SK-N-MC (cell line): ENCODE data around the gene TUBA8.

ENCODE experiments used
- EZH2 ChIP-seq: fragments of 200-600 bp; sonication (generic); IDR thresholded peaks from one replicate; pipeline ENCODE4 v1.6.1; 2017; ENCODE audit warnings: antibody characterized with exemption
- FOXP2 ChIP-seq: optimal IDR thresholded peaks from 2 replicates; pipeline ENCODE3; 2011; ENCODE audit warnings: mild to moderate bottlenecking, moderate library complexity; ENCODE audit not compliant: insufficient read depth; ENCODE audit errors: extremely low read length, control extremely low read depth
- POLR2AphosphoS5 ChIP-seq: IDR thresholded peaks from 2 replicates; pipeline ENCODE4 v1.6.1; 2012; ENCODE audit warnings: mild to moderate bottlenecking, low read depth, low read length, borderline replicate concordance

DNA sequence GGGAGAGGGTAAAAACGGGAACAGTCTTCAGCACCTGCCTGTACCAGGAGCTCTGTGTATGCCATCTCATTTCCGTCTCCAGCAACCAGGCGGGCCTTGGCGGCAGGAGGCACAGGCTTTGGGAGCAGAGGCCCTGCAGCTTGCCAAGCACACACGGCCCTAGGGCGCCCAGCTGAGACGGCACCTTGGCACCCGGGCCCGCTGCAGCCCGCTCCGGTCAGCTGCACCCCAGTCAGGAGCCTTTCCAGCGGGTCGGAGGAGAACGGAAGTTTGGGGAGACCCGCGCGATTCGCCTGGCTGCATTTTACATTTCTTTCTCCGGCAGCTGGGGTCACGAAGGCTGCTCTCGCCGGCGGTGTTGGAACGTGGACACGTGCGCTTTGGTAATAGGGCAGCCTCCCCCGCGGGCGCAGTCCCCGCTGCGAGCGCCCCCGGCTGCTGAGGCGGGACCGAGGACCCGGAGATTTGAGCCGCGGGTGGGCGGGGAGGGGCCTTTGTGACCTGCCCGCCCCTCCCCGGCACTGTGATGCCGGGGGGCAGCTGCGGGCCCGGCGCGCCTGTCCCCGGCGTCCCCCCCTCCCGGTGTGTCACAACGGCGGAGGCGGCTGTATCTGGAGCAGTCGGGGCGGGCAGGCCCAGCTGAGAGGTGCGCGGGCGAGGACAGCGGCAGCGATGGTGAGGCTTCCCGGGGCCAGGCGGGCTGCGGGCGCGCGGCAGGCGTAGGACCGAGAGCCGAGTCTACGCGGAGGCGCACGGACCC lies at the start of gene TUBA8:
- no peak for TF ChIP-seq POLR2AphosphoS5
- TF ChIP-seq EZH2: no peak
- no peak for TF ChIP-seq FOXP2
